Lung microvascular endothelial cell (primary cell): ENCODE data around the gene ZNF200. TPM values are rescaled to one million over a fixed set of nuclear protein-coding genes. Genes with fewer than 3 reads are reported as not detected.
"Not testable (repeated sequence)": the region's sequence is repeated elsewhere in the genome, so short reads cannot be mapped to it uniquely, and the experiment has no call there.

Source experiments
- DNase-seq, 2 donors: peaks; one replicate each; pipeline versions ENCODE4 v3.0.0 to v3.0.0-alpha.2; 2010; ENCODE audit warnings: low read depth in 2 of 2
- total RNA-seq: library from RNA; depleted of rRNA; stranded (reverse); fragments of >200 nt; gene quantifications from 2 replicates; pipeline ENCODE4 v1.2.1, GENCODE V29; 2014

ZNF200 gene
- total RNA-seq: 7.0 and 10.1 TPM in 2 replicates

- DNase-seq: peak; percentile 96 to 97
These were observed at the start of gene ZNF200 for GRCh38 chr16:3234857-3235561. Gene ZNF200 (minus strand): TSS chr16:3235158. CDS start chr16:3233755, 1,403 bp downstream.

GRCh38 chr16:3283543-3284447, 48.8 kb upstream of the ZNF200 start:
- peak; percentile 5 to 34 for DNase-seq

GRCh38 chr16:3282730-3283542, 48.0 kb upstream of the ZNF200 start, which contains the start of gene ZNF263:
Gene ZNF263 (plus strand): TSS chr16:3283491. CDS start chr16:3283819, 328 bp downstream.
- DNase-seq: peak; percentile 99

GRCh38 chr16:3282103-3282729, 47.3 kb upstream of the ZNF200 start:
- DNase-seq: peak; percentile 81 to 84

GRCh38 chr16:3281222-3281820, 46.4 kb upstream of the ZNF200 start:
- no peak for DNase-seq

- DNase-seq: no peak
These were observed 41.7 kb upstream of the ZNF200 start for GRCh38 chr16:3276679-3277078.

GRCh38 chr16:3274947-3275346, 40.0 kb upstream of the ZNF200 start:
- DNase-seq: no peak

GRCh38 chr16:3274490-3274889, 39.5 kb upstream of the ZNF200 start:
- DNase-seq: no peak

GRCh38 chr16:3271281-3271680, 36.3 kb upstream of the ZNF200 start:
- DNase-seq: not testable (repeated sequence)

GRCh38 chr16:3270718-3271117, 35.8 kb upstream of the ZNF200 start:
- DNase-seq: not testable (repeated sequence)

- no peak for DNase-seq
These were observed 33.3 kb upstream of the ZNF200 start for GRCh38 chr16:3268294-3268693.

GRCh38 chr16:3266873-3267537, 32.0 kb upstream of the ZNF200 start:
- DNase-seq: peak; percentile 51 to 74

GRCh38 chr16:3264137-3265036, 29.4 kb upstream of the ZNF200 start:
- DNase-seq: peak; percentile 99

- no peak for DNase-seq
These were observed 27.6 kb upstream of the ZNF200 start for GRCh38 chr16:3262517-3262916.

GRCh38 chr16:3259836-3260235, 24.9 kb upstream of the ZNF200 start:
- DNase-seq: no peak

- DNase-seq: peak in 1 of 2 donors; percentile 14
These were observed 22.0 kb upstream of the ZNF200 start for GRCh38 chr16:3256866-3257465.

GRCh38 chr16:3256146-3256865, 21.3 kb upstream of the ZNF200 start, which contains the start of gene MEFV:
Gene MEFV (minus strand): TSS chr16:3256633. CDS start chr16:3256587, 46 bp downstream.
- DNase-seq: peak in 1 of 2 donors; percentile 15

GRCh38 chr16:3254309-3254708, 19.4 kb upstream of the ZNF200 start:
- DNase-seq: no peak
